Measurements from ENCODE around the gene SEC16B.
A peak's percentile ranks its signal among the peaks of the same experiment; 100 is the strongest.

Gene SEC16B

GRCh38 chr1:177977141-177977540 lies 7.3 kb upstream of the SEC16B start:
- no peak for FAIRE-seq
- DNase-seq (ENCODE audit: low spot score), result no peak

- no peak for DNase-seq (ENCODE audit: low spot score)
- no peak for FAIRE-seq
Measured at GRCh38 chr1:177976596-177976995, 6.7 kb upstream of the SEC16B start.

GRCh38 chr1:177975588-177976495 lies 6.0 kb upstream of the SEC16B start:
- FAIRE-seq, result no peak
- DNase-seq (ENCODE audit: low spot score), result peak; percentile 79

- DNase-seq (ENCODE audit: low spot score) (no peak), FAIRE-seq (no peak)
Measured at GRCh38 chr1:177973585-177973984, 3.7 kb upstream of the SEC16B start.

GRCh38 chr1:177969109-177969508 lies 749 bp downstream of the SEC16B start:
- no peak for DNase-seq (ENCODE audit: low spot score)
- FAIRE-seq, result no peak

- DNase-seq (ENCODE audit: low spot score), result no peak
- FAIRE-seq, result no peak
Measured at GRCh38 chr1:177966199-177966598, 3.7 kb downstream of the SEC16B start.

- FAIRE-seq (no peak), DNase-seq (ENCODE audit: low spot score) (no peak)
Measured at GRCh38 chr1:177965293-177965692, 4.6 kb downstream of the SEC16B start.

- no peak for FAIRE-seq
Measured at GRCh38 chr1:177964336-177964735, 5.5 kb downstream of the SEC16B start.

GRCh38 chr1:177960939-177961622 lies 8.8 kb downstream of the SEC16B start:
- no peak for FAIRE-seq
- DNase-seq (ENCODE audit: low spot score), result no peak

More at GRCh38 chr1:177964336-177964735, 5.5 kb downstream of the SEC16B start:
- no peak for DNase-seq (ENCODE audit: low spot score)

- DNase-seq (ENCODE audit: low spot score), result peak; percentile 30
- FAIRE-seq, result no peak
Measured at GRCh38 chr1:177959811-177960515, 9.9 kb downstream of the SEC16B start.

GRCh38 chr1:177958092-177958491 lies 11.8 kb downstream of the SEC16B start:
- no peak for FAIRE-seq

GRCh38 chr1:177954076-177954475 lies 15.8 kb downstream of the SEC16B start:
- no peak for FAIRE-seq
- DNase-seq (ENCODE audit: low spot score), result no peak

More at GRCh38 chr1:177958092-177958491, 11.8 kb downstream of the SEC16B start:
- DNase-seq (ENCODE audit: low spot score), result no peak

GRCh38 chr1:177953549-177953948 lies 16.3 kb downstream of the SEC16B start:
- no peak for DNase-seq (ENCODE audit: low spot score)
- no peak for FAIRE-seq

- FAIRE-seq (no peak), DNase-seq (ENCODE audit: low spot score) (no peak)
Measured at GRCh38 chr1:177952691-177953090, 17.2 kb downstream of the SEC16B start.

GRCh38 chr1:177952249-177952648 lies 17.6 kb downstream of the SEC16B start:
- no peak for DNase-seq (ENCODE audit: low spot score)
- FAIRE-seq, result no peak

GRCh38 chr1:177950506-177950905 lies 19.4 kb downstream of the SEC16B start:
- DNase-seq (ENCODE audit: low spot score), result no peak
- no peak for FAIRE-seq

- FAIRE-seq (no peak), DNase-seq (ENCODE audit: low spot score) (peak; percentile 70)
Measured at GRCh38 chr1:177948336-177948972, 21.4 kb downstream of the SEC16B start.

- FAIRE-seq, result no peak
- no peak for DNase-seq (ENCODE audit: low spot score)
Measured at GRCh38 chr1:177947623-177948022, 22.2 kb downstream of the SEC16B start.

- FAIRE-seq (peak; percentile 30), DNase-seq (ENCODE audit: low spot score) (peak; percentile 73)
Measured at GRCh38 chr1:177945943-177946650, 23.8 kb downstream of the SEC16B start.

- FAIRE-seq (no peak), DNase-seq (ENCODE audit: low spot score) (no peak)
Measured at GRCh38 chr1:177944016-177944949, 25.6 kb downstream of the SEC16B start.

All from urothelium cell line (cell line).